SK-N-SH (cell line): ENCODE data around the gene TMEM131L.

ENCODE experiments used
- EP300 ChIP-seq, 2 experiments: IDR thresholded peaks; 2 replicates each; pipeline versions ENCODE4 v1.4.0 to v1.6.1; 2012; ENCODE audit warnings: borderline replicate concordance in 1 of 2, low read depth in 1 of 2, low read length in 1 of 2
- GABPA ChIP-seq: IDR thresholded peaks from 2 replicates; pipeline ENCODE4 v1.4.0; 2012; ENCODE audit warnings: low read depth, mild to moderate bottlenecking
- JUND ChIP-seq: IDR thresholded peaks from 2 replicates; pipeline ENCODE4 v1.4.0; 2012
- MXI1 ChIP-seq: IDR thresholded peaks from 2 replicates; pipeline ENCODE4 v1.6.1; 2012; ENCODE audit warnings: mild to moderate bottlenecking, low read depth, low read length, improper control_type of control experiment
- POLR2AphosphoS5 ChIP-seq: IDR thresholded peaks from 2 replicates; pipeline ENCODE4 v1.6.1; 2012; ENCODE audit warnings: low read depth, low read length
- RCOR1 ChIP-seq: fragments of 150-350 bp; IDR thresholded peaks from 2 replicates; pipeline ENCODE4 v1.6.1; 2017; ENCODE audit warnings: antibody characterized with exemption, low read length
- SIN3A ChIP-seq: IDR thresholded peaks from 2 replicates; pipeline ENCODE4 v1.6.1; 2012; ENCODE audit warnings: low read depth, mild to moderate bottlenecking, low read length, moderate library complexity, borderline replicate concordance
- SMC3 ChIP-seq: IDR thresholded peaks from 2 replicates; pipeline ENCODE4 v1.6.1; 2012; ENCODE audit warnings: low read depth, low read length, improper control_type of control experiment
- TCF12 ChIP-seq: IDR thresholded peaks from 2 replicates; pipeline ENCODE4 v1.4.0; 2012
- TEAD4 ChIP-seq: IDR thresholded peaks from 2 replicates; pipeline ENCODE4 v1.4.0; 2012; ENCODE audit warnings: mild to moderate bottlenecking, borderline replicate concordance; ENCODE audit not compliant: insufficient read depth
- TF ChIP-seq, protein P1 (sequence below): fragments of 200-600 bp; sonication (generic); IDR thresholded peaks from 2 replicates; pipeline ENCODE4 v1.6.1; 2017; ENCODE audit warnings: antibody characterized with exemption, mild to moderate bottlenecking, moderate library complexity
- TF ChIP-seq, protein P2 (sequence below): IDR thresholded peaks from 2 replicates; pipeline ENCODE4 v1.4.0; 2012; ENCODE audit warnings: low read depth
- TF ChIP-seq, protein P3 (sequence below): IDR thresholded peaks from 2 replicates; pipeline ENCODE4; 2012

DNA sequence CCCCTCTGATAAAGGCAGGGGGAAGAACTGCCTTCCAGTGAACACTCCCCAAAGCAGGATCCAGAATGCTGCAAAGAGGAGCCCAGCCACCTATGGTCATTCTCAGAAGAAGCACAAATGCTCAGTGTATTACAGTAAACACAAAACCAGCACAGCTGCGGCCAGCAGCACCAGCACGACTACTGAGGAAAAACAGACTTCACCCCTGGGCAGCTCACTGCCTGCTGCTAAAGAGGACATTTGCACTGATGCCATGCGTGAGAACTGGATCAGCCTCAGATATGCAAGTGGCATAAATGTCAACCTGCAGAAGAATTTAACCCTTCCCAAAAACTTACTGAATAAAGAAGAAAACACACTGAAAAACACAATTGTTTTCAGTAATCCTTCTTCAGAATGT, 137.7 kb downstream of the TMEM131L start:
- TF ChIP-seq, protein P1, sequence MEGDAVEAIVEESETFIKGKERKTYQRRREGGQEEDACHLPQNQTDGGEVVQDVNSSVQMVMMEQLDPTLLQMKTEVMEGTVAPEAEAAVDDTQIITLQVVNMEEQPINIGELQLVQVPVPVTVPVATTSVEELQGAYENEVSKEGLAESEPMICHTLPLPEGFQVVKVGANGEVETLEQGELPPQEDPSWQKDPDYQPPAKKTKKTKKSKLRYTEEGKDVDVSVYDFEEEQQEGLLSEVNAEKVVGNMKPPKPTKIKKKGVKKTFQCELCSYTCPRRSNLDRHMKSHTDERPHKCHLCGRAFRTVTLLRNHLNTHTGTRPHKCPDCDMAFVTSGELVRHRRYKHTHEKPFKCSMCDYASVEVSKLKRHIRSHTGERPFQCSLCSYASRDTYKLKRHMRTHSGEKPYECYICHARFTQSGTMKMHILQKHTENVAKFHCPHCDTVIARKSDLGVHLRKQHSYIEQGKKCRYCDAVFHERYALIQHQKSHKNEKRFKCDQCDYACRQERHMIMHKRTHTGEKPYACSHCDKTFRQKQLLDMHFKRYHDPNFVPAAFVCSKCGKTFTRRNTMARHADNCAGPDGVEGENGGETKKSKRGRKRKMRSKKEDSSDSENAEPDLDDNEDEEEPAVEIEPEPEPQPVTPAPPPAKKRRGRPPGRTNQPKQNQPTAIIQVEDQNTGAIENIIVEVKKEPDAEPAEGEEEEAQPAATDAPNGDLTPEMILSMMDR = no peak
- TF ChIP-seq RCOR1 = no peak
- TF ChIP-seq MXI1 = no peak
- TF ChIP-seq SMC3 = no peak
- TF ChIP-seq, protein P2, sequence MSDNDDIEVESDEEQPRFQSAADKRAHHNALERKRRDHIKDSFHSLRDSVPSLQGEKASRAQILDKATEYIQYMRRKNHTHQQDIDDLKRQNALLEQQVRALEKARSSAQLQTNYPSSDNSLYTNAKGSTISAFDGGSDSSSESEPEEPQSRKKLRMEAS = no peak
- TF ChIP-seq EP300 (IDR thresholded peaks at IDR 0.05; ENCODE audit: borderline replicate concordance in 1 of 2, low read depth in 1 of 2, low read length in 1 of 2) = no peak
- no peak for TF ChIP-seq JUND
- TF ChIP-seq TEAD4 = no peak
- no peak for TF ChIP-seq SIN3A
- TF ChIP-seq POLR2AphosphoS5 = no peak
- TF ChIP-seq, protein P3, sequence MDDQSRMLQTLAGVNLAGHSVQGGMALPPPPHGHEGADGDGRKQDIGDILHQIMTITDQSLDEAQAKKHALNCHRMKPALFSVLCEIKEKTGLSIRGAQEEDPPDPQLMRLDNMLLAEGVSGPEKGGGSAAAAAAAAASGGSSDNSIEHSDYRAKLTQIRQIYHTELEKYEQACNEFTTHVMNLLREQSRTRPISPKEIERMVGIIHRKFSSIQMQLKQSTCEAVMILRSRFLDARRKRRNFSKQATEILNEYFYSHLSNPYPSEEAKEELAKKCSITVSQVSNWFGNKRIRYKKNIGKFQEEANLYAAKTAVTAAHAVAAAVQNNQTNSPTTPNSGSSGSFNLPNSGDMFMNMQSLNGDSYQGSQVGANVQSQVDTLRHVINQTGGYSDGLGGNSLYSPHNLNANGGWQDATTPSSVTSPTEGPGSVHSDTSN = no peak
- no peak for TF ChIP-seq GABPA
- TF ChIP-seq TCF12 = no peak
